ENCODE data around the gene SECISBP2L. TPM values are rescaled to one million over a fixed set of nuclear protein-coding genes. Genes with fewer than 3 reads are reported as not detected.

SECISBP2L gene
- total and polyA plus RNA-seq, 9 of the 15 experiments (the other 6 are each of a cell fraction or from before 2014, with no cell fraction given), result 0.55 to 14.1 (median 10.4) TPM

- no peak for TF ChIP-seq KDM5B (IDR thresholded peaks at IDR 0.05; ENCODE audit: insufficient replicate concordance, low read depth, low read length)
- TF ChIP-seq IRF1 (CRISPR knock-in tag; IDR thresholded peaks at IDR 0.05; ENCODE audit: borderline replicate concordance), result no peak
- TF ChIP-seq SP1 (CRISPR knock-in tag; IDR thresholded peaks at IDR 0.05), result no peak
- no peak for TF ChIP-seq FOXM1 (IDR thresholded peaks at IDR 0.05; ENCODE audit: low read depth)
- no peak for TF ChIP-seq FOXM1 (CRISPR knock-in tag; IDR thresholded peaks at IDR 0.05; ENCODE audit: low read depth)
- no peak for TF ChIP-seq ZC3H4 (CRISPR knock-in tag; IDR thresholded peaks at IDR 0.05; ENCODE audit: borderline replicate concordance)
- no peak for TF ChIP-seq CREBBP (IDR thresholded peaks at IDR 0.05; ENCODE audit: low read depth, low read length)
- TF ChIP-seq NFIC (IDR thresholded peaks at IDR 0.05), result no peak
- TF ChIP-seq, protein P1, sequence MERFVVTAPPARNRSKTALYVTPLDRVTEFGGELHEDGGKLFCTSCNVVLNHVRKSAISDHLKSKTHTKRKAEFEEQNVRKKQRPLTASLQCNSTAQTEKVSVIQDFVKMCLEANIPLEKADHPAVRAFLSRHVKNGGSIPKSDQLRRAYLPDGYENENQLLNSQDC (CRISPR knock-in tag; IDR thresholded peaks at IDR 0.05), result no peak
- TF ChIP-seq ZNF511 (CRISPR knock-in tag; IDR thresholded peaks at IDR 0.05), result no peak
- TF ChIP-seq CBFA2T3 (IDR thresholded peaks at IDR 0.05), result peak; percentile 76
- TF ChIP-seq DNMT1 (IDR thresholded peaks at IDR 0.05), result no peak
- TF ChIP-seq RHOXF2B (CRISPR knock-in tag; conservative IDR thresholded peaks at IDR 0.05), result no peak
- no peak for TF ChIP-seq ESRRA (IDR thresholded peaks at IDR 0.05; ENCODE audit: borderline replicate concordance, low read depth)
- no peak; the same call in 1 of the 2 replicates for TF ChIP-seq EP300 (IDR thresholded peaks at IDR 0.05; ENCODE audit: low read length)
- TF ChIP-seq HMBOX1 (IDR thresholded peaks at IDR 0.05), result 0 out of 2 replicates have a peak, but pooled peaks have one; percentile 44
- TF ChIP-seq ZKSCAN8 (CRISPR knock-in tag; IDR thresholded peaks at IDR 0.05), result no peak
- TF ChIP-seq ELF1 (tag; IDR thresholded peaks at IDR 0.05), result no peak
- TF ChIP-seq MEIS2 (IDR thresholded peaks at IDR 0.05; ENCODE audit: partially characterized antibody), result peak; percentile 67
- TF ChIP-seq BCOR (IDR thresholded peaks at IDR 0.05), result no peak
- TF ChIP-seq SP2 (IDR thresholded peaks at IDR 0.05; ENCODE audit: extremely low read depth, low read depth, low read length, poor library complexity, severe bottlenecking), result no peak
- TF ChIP-seq SLC30A9 (CRISPR knock-in tag; IDR thresholded peaks at IDR 0.05), result no peak
- TF ChIP-seq ZHX1 (conservative IDR thresholded peaks at IDR 0.05; ENCODE audit: low read length), result no peak
- TF ChIP-seq TCFL5 (CRISPR knock-in tag; conservative IDR thresholded peaks at IDR 0.05), result no peak
- TF ChIP-seq ZBED1 (IDR thresholded peaks at IDR 0.05), result no peak
- TF ChIP-seq TRIM28 (IDR thresholded peaks at IDR 0.05), result no peak
- TF ChIP-seq RBM39 (optimal IDR thresholded peaks at IDR 0.05; ENCODE audit: low read depth, low read length), result no peak
Measured at GRCh38 chr15:48946074-48946839, 100.0 kb downstream of the SECISBP2L start (continued).
